Mucosa of rectum (tissue), 2 donors: ENCODE data around the gene TRMU.

ENCODE experiments used
- H3K27ac ChIP-seq, 2 donors: one replicate each; pipeline ENCODE4 v1.7.0; 2013; ENCODE audit warnings: inconsistent platforms in 2 of 2, low read depth in 2 of 2, low read length in 2 of 2
- H3K27me3 ChIP-seq, 2 donors: one replicate each; pipeline ENCODE4 v1.7.0; 2013; ENCODE audit warnings: low read length in 2 of 2; ENCODE audit not compliant: control insufficient read depth in 2 of 2, insufficient read depth in 2 of 2
- H3K36me3 ChIP-seq, 2 donors: one replicate each; pipeline ENCODE4 v1.7.0; 2013; ENCODE audit warnings: low read length in 2 of 2; ENCODE audit not compliant: control insufficient read depth in 2 of 2, insufficient read depth in 2 of 2
- H3K4me1 ChIP-seq, 2 donors: one replicate each; pipeline ENCODE4 v1.7.0; 2013; ENCODE audit warnings: low read length in 2 of 2, mild to moderate bottlenecking in 1 of 2; ENCODE audit not compliant: control insufficient read depth in 2 of 2, insufficient read depth in 2 of 2
- H3K4me3 ChIP-seq, 2 donors: one replicate each; pipeline ENCODE4 v1.7.0; 2013; ENCODE audit warnings: low read length in 2 of 2
- H3K9ac ChIP-seq, 2 donors: one replicate each; pipeline ENCODE4 v1.7.0; 2013; ENCODE audit warnings: low read length in 2 of 2, low read depth in 1 of 2, mild to moderate bottlenecking in 1 of 2
- H3K9me3 ChIP-seq, 2 donors: one replicate each; pipeline ENCODE4 v1.7.0; 2013; ENCODE audit warnings: low read length in 2 of 2; ENCODE audit not compliant: control insufficient read depth in 2 of 2
- donor health status: healthy.
- donor health status: Normal muscosa, but diverticular disease.

The TRMU gene

DNA sequence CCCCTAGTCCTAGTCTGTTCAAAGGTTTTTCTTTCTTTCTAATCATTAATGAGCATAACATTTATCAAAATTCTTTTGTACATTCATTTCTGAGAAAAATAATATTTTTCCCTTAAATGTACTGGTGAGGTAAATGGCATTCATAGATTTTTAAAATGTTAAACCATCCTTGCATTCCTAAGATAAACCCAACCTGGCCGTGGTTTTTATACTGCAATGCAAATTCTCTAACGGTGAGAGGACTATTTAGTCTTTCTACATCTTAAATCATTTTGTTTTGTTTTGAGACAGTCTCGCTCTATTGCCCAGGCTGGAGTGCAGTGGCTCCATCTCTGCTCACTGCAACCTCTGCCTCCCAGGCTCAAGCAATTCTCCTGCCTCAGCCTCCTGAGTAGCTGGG, 40.6 kb downstream of the TRMU start:
- Histone ChIP-seq H3K9ac (no peak overlapping the region), H3K4me1 (peaks cover 31 to 61% of the 10 kb centered on the region in 2 donors), H3K27me3 (no peaks in the 10 kb centered on the region), H3K27ac (no peak overlapping the region), H3K9me3 (peaks cover 0 to 2% of the 10 kb centered on the region in 2 donors), H3K4me3 (no peak overlapping the region), H3K36me3 (no peaks in the 10 kb centered on the region)

DNA sequence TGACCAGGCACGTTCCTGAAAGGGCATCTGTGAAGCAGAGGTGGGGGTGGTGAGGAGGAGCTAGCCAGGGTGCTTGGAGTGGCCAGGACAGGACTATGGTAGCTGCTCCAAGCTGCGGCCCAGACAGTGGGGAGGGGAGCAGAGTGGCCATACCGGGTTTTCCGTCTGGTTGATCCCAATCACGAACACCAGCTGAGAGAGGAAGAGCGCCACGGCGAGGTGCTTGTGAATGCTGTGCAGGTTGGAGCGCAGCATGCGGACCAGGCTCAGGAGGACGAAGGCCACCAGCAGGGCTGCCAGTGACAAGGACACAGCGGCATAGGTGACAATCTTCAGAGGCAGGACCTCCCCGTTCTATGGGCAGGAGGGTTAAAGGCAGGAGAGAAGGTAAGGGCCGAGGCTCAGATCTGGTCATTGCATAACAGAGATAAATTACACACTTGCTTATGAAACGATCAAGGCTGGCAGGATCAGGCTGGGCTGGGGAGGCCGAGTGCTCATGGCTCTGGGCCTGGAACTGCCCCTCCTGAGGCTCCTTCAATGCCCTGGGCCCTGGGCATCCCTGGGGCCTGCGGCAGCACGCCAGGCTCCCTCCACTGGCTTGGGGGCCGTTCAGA, 41.5 kb downstream of the TRMU start:
- Histone ChIP-seq H3K9me3 (peaks cover 0 to 2% of the 10 kb centered on the region in 2 donors), H3K9ac (peak overlapping the region in 1 of 2 donors; percentile 54), H3K27ac (peak overlapping the region; percentile 58 to 75), H3K36me3 (no peaks in the 10 kb centered on the region), H3K4me3 (no peak overlapping the region), H3K4me1 (peaks cover 31 to 59% of the 10 kb centered on the region in 2 donors), H3K27me3 (no peaks in the 10 kb centered on the region)

DNA sequence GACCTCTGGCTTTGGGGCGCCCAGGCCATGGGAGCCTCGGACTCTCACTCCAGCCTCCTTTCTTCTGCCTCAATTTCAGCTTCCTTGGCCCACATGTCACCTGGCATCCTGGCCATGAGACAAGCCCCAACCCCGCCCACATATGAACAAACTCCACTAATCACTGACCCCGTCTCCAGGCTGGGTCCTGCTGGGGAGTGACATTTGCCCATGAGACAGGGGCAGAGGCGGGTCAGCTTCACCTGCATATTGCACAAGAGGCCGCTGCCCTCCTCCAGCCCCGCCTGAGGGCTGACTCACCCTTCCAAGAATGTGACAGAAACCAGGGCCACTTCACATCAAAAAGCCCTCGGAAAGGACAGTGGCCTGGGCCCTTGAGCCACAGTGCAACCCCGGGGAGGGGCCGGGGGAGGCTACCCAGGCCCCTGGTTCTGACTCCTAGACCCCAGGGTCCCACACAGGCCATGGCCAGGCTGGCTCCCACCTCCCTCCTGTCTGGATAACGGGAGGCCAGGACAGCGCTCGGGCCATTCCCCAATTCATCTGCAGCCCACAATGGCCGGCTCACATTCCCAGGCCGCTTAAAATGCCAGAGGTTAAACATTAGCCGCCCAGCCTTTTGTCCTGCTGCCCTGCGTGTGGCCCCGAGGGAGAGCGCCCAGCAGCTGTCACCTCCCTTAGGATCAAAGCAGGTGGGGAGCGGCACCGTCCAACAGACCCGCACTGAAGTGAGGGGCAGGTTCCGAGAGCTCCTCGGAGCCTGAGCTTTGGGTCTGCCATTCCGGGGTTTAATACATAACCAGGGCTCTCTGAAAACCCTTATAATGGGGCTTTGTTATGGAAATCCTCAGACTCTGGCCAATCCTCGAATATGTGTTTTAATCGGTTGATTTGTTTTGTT, 42.3 kb downstream of the TRMU start:
- H3K36me3 ChIP-seq = no peaks in the 10 kb centered on the region
- no peaks in the 10 kb centered on the region for H3K27me3 ChIP-seq
- no peak overlapping the region for H3K4me3 ChIP-seq
- H3K9me3 ChIP-seq = peaks cover 0 to 2% of the 10 kb centered on the region in 2 donors
- H3K27ac ChIP-seq = peak overlapping the region; percentile 58 to 75
- peaks cover 31 to 55% of the 10 kb centered on the region in 2 donors for H3K4me1 ChIP-seq
- H3K9ac ChIP-seq = peak overlapping the region in 1 of 2 donors; percentile 54

DNA sequence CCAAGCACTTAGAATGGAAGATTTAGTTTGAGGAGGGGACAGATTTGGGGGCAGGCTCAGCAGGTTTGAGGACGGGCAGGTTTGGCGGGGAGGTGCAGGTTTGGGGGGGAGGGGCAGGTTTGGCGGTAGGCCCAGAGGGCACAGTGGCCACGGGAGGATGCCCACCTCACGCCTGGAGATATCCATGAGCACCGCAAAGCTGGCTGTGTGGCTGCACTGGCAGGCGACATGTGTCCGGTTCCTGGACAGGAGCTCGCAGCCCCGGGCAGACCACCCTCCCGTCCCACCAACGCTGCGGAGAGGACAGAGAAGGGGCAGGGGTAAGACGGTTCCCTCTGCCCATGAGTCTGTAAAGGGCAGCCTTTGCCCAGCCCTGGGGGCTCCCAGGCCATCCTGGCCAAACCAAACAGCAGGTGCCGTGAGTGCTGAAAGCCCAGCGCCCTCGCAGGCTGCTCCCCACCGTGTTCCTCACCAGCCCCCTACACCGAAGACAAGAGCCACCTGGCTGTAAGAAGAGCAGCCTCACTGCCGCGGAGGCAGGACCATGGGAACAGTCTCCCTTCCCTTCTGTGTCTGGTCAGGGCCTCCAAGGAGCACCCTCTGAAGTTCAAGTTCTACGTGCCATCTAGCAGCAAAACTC, 43.0 kb downstream of the TRMU start:
- peak overlapping the region; percentile 58 to 75 for H3K27ac ChIP-seq
- H3K9ac ChIP-seq = peak overlapping the region in 1 of 2 donors; percentile 54
- peaks cover 0 to 2% of the 10 kb centered on the region in 2 donors for H3K9me3 ChIP-seq
- H3K4me1 ChIP-seq = peaks cover 31 to 51% of the 10 kb centered on the region in 2 donors
- no peaks in the 10 kb centered on the region for H3K27me3 ChIP-seq
- H3K36me3 ChIP-seq = no peaks in the 10 kb centered on the region
- no peak overlapping the region for H3K4me3 ChIP-seq

DNA sequence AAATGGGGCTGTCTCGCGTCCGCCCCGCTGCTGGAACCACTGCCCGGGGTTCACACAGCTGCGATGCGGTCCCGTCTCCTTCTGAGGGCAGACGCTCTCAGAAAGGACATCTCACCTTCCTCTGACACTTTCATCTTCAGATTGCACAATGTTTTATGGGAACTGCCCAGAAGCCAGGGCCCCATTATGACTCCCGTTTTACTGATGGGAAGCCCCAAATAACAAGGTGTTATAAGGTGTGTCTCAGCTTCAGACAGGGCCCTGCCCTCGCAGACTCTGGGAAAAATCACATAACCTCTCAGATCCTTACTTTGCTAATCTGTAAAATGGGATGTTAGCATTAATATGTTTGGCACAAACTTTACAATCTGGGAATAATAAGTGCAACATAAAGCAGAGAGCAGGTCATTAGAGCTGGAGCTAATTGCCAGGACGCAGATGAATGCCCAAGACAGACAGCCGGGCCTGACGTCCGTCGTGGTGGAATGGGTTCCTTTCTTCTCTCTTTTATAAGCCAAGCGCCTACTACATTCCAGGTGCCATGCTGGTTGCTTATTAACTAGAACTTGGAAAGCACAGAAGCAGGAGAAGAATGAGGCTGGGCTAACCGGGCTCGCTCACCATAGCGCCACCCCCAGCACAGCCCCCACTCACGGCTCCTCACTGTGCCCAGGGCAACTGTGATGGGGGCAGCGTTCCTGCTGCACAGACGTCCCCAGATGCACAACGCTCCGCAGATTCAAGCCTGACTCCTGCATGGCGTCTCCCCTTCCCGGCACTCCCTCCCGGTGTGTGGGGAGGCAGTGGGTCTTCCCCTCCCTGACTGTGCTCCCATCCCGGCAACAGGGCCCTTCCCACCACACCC, 43.8 kb downstream of the TRMU start:
- peak overlapping the region; percentile 46 to 55 for H3K4me3 ChIP-seq
- peak overlapping the region; percentile 14 to 54 for H3K9ac ChIP-seq
- H3K27ac ChIP-seq = peak overlapping the region; percentile 58 to 75
- peaks cover 24 to 43% of the 10 kb centered on the region in 2 donors for H3K4me1 ChIP-seq
- H3K9me3 ChIP-seq = peaks cover 0 to 2% of the 10 kb centered on the region in 2 donors
- H3K27me3 ChIP-seq = no peaks in the 10 kb centered on the region
- H3K36me3 ChIP-seq = no peaks in the 10 kb centered on the region

DNA sequence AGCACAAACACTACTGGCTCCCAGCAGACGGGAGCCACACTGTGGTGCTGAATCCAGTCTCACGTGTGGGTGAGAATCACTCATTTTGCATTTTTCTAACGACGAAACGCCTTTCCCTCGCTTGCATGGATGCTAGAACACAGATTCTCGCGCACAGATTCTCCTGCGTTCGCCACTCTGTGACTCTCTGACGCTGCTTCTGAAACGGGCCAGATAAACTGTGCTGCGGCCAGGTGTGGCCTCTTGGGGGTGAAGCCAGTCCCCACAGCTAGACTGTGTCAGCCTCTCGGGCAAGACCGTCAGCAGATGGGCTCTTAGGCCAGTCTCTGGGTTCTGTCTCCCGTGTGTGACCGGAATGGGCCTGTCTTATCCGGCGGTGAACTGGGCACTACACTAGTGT, 44.6 kb downstream of the TRMU start:
- Histone ChIP-seq H3K4me3 (peak overlapping the region; percentile 46 to 55), H3K27me3 (no peaks in the 10 kb centered on the region), H3K36me3 (no peaks in the 10 kb centered on the region), H3K27ac (no peak overlapping the region), H3K9ac (no peak overlapping the region), H3K4me1 (peaks cover 20 to 36% of the 10 kb centered on the region in 2 donors), H3K9me3 (peaks cover 0 to 2% of the 10 kb centered on the region in 2 donors)

DNA sequence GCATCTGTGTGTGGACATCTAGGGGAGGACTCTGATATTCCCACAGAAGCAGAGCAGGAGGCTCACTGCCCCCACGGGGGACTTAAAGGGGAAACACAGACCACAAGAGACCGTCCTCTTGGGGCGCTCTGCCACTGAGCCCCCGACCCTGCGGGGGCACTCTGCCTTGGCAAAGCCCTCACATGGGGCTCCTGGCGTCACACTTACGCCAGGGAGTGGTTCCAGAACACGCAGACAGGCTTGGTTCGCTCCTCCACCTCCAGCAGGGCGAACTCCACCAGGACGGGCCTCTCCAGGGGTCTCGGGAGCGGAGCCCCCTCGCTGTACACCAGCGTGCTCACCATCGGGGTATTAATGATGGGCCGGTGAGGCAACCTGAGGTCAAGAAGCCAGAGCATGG, 45.1 kb downstream of the TRMU start:
- peaks cover 0 to 2% of the 10 kb centered on the region in 2 donors for H3K9me3 ChIP-seq
- H3K4me3 ChIP-seq = no peak overlapping the region
- no peak overlapping the region for H3K27ac ChIP-seq
- no peak overlapping the region for H3K9ac ChIP-seq
- H3K4me1 ChIP-seq = peaks cover 20 to 36% of the 10 kb centered on the region in 2 donors
- H3K27me3 ChIP-seq = no peaks in the 10 kb centered on the region
- no peaks in the 10 kb centered on the region for H3K36me3 ChIP-seq

DNA sequence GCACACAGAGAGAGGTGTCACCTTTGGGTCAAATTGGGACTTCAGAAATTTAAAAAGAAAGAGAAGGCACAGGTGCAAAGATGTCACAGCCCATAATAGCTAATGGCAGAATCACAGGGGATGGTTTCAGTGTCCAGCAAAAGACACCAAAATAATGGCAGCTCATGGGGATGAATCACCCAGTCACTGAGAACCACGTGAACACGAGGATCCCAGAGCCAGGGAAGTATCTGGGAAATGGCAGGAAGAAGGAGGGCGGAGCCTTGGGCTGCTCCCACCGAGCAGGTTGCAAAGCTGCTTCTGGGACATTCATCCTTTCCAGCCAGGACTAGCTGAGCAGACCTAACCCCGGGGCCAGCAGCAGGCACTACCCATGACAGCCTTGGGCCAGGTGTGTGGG, 45.6 kb downstream of the TRMU start:
- H3K27ac ChIP-seq = no peak overlapping the region
- H3K36me3 ChIP-seq = no peaks in the 10 kb centered on the region
- no peaks in the 10 kb centered on the region for H3K9me3 ChIP-seq
- no peak overlapping the region for H3K9ac ChIP-seq
- H3K4me1 ChIP-seq = peaks cover 20 to 36% of the 10 kb centered on the region in 2 donors
- H3K4me3 ChIP-seq = no peak overlapping the region
- no peaks in the 10 kb centered on the region for H3K27me3 ChIP-seq

DNA sequence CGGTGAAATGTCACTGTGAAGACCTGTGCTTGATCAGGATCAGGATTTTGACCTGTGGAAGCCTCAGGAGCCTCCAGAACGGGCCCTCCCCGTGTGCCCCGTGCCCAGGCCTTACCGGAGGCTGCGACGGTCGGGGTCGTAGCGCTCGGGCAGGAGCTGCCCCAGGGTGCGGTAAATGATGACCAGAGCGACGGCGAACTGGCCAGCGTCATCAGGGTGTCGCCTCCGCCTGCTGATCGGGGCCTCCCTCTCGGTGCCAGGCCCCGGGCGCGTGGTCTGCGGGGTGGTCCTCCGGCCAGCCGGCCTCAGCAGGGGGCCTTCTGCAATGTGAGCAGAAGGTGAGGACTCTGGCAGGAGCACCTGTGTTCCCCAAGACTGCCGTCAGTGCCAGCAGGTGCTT, 46.2 kb downstream of the TRMU start:
- no peak overlapping the region for H3K9ac ChIP-seq
- no peak overlapping the region for H3K27ac ChIP-seq
- no peaks in the 10 kb centered on the region for H3K27me3 ChIP-seq
- no peaks in the 10 kb centered on the region for H3K36me3 ChIP-seq
- H3K4me1 ChIP-seq = peaks cover 20 to 35% of the 10 kb centered on the region in 2 donors
- no peaks in the 10 kb centered on the region for H3K9me3 ChIP-seq
- H3K4me3 ChIP-seq = no peak overlapping the region
